Measurements from ENCODE around the gene TNFRSF18.
"Not testable (repeated sequence)": the region's sequence is repeated elsewhere in the genome, so short reads cannot be mapped to it uniquely, and the experiment has no call there.

Gene TNFRSF18

GRCh38 chr1:1206376-1206965 is at the start of gene TNFRSF18:
TNFRSF18 (minus strand) TSS chr1:1206592; CDS start chr1:1206571, 21 bp downstream.
- no peak for DNase-seq

- no peak for DNase-seq
Observed at GRCh38 chr1:1255611-1256010, 49.2 kb upstream of the TNFRSF18 start.

- DNase-seq = no peak
Observed at GRCh38 chr1:1255078-1255477, 48.7 kb upstream of the TNFRSF18 start.

GRCh38 chr1:1254667-1254998 is 48.2 kb upstream of the TNFRSF18 start:
- no peak for DNase-seq

- no peak for DNase-seq
Observed at GRCh38 chr1:1253972-1254666, 47.7 kb upstream of the TNFRSF18 start.

GRCh38 chr1:1253314-1253713 is 46.9 kb upstream of the TNFRSF18 start:
- DNase-seq = no peak

- no peak for DNase-seq
Observed at GRCh38 chr1:1250786-1251284, 44.4 kb upstream of the TNFRSF18 start.

GRCh38 chr1:1248009-1248913 is 41.9 kb upstream of the TNFRSF18 start:
- not testable (repeated sequence) for DNase-seq

GRCh38 chr1:1247341-1247913 is 41.0 kb upstream of the TNFRSF18 start:
- DNase-seq = no peak

GRCh38 chr1:1246577-1247340 is 40.4 kb upstream of the TNFRSF18 start, which contains the start of gene C1QTNF12:
C1QTNF12 (minus strand) TSS chr1:1246722; CDS start chr1:1246690, 32 bp downstream.
- DNase-seq = no peak

GRCh38 chr1:1245817-1246576 is 39.6 kb upstream of the TNFRSF18 start:
- DNase-seq = no peak

GRCh38 chr1:1245178-1245816 is 38.9 kb upstream of the TNFRSF18 start:
- DNase-seq = no peak

GRCh38 chr1:1244192-1244811 is 37.9 kb upstream of the TNFRSF18 start:
- DNase-seq = no peak

- no peak for DNase-seq
Observed at GRCh38 chr1:1243807-1244191, 37.4 kb upstream of the TNFRSF18 start.

- no peak for DNase-seq
Observed at GRCh38 chr1:1243266-1243660, 36.9 kb upstream of the TNFRSF18 start.

- DNase-seq = no peak
Observed at GRCh38 chr1:1242461-1243265, 36.3 kb upstream of the TNFRSF18 start.

GRCh38 chr1:1241588-1242219 is 35.3 kb upstream of the TNFRSF18 start:
- no peak for DNase-seq

- DNase-seq = no peak
Observed at GRCh38 chr1:1240822-1241587, 34.6 kb upstream of the TNFRSF18 start.

All from fibroblast of skin of right quadriceps (primary cell).